Sigmoid colon (tissue), 4 donors: ENCODE results near the gene NAB2.
A peak's percentile ranks its signal among the peaks of the same experiment; 100 is the strongest.

ENCODE experiments used
- POLR2A ChIP-seq, 2 donors: fragments of 450-650 bp; IDR thresholded peaks; one replicate each; pipeline ENCODE4 v1.6.1; 2016; ENCODE audit warnings: antibody characterized with exemption in 2 of 2, mild to moderate bottlenecking in 2 of 2, moderate library complexity in 2 of 2
- POLR2AphosphoS5 ChIP-seq, 4 donors: sonication (generic); formaldehyde crosslinking; IDR thresholded peaks; one replicate each; pipeline ENCODE4 v1.6.1; 2017; ENCODE audit warnings: antibody characterized with exemption in 4 of 4
- TF ChIP-seq, protein P1 (sequence below), 4 experiments: fragments of 450-650 bp in 3 of 4; fragments of 200-600 bp in 1 of 4; IDR thresholded peaks; one replicate each; pipeline ENCODE4 v1.5.1; 2016 to 2019; ENCODE audit warnings: antibody characterized with exemption in 4 of 4, mild to moderate bottlenecking in 3 of 4, moderate library complexity in 2 of 4

DNA sequence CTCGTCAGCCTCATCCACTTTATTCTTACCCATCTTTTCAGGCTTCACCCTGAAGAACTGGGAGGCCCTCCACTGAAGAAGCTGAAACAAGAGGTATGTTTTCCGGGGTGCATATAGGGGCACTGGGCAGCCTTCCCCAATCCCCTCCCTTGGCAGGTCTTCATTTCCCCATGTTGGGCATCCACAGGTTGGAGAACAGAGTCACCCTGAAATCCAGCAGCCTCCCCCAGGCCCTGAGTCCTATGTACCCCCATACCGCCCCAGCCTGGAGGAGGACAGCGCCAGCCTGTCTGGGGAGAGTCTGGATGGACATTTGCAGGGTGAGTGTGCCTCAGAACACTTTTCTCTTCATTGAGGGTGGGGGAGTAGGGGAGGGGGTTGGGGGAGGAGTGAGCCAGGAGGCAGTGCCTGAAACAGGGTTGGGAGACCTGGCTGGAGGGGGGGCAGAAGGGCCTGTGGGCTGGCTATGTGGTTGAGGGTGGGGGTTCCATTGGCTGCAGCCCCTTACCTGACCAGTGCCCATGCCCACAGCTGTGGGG is 4.0 kb downstream of the NAB2 start:
- TF ChIP-seq POLR2A (IDR thresholded peaks at IDR 0.05) (no peak), POLR2AphosphoS5 (IDR thresholded peaks at IDR 0.05) (peak in 1 of 4 donors; percentile 2)
- TF ChIP-seq, protein P1, sequence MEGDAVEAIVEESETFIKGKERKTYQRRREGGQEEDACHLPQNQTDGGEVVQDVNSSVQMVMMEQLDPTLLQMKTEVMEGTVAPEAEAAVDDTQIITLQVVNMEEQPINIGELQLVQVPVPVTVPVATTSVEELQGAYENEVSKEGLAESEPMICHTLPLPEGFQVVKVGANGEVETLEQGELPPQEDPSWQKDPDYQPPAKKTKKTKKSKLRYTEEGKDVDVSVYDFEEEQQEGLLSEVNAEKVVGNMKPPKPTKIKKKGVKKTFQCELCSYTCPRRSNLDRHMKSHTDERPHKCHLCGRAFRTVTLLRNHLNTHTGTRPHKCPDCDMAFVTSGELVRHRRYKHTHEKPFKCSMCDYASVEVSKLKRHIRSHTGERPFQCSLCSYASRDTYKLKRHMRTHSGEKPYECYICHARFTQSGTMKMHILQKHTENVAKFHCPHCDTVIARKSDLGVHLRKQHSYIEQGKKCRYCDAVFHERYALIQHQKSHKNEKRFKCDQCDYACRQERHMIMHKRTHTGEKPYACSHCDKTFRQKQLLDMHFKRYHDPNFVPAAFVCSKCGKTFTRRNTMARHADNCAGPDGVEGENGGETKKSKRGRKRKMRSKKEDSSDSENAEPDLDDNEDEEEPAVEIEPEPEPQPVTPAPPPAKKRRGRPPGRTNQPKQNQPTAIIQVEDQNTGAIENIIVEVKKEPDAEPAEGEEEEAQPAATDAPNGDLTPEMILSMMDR (IDR thresholded peaks at IDR 0.05): no peak
